OCI-LY1 (cell line): ENCODE data around the gene EPHA1.

ENCODE experiments used
- CTCF ChIP-seq: fragments of 200-600 bp; sonication (generic), shearing (Covaris generic); IDR thresholded peaks from 2 replicates; pipeline ENCODE4 v1.5.1; 2017; ENCODE audit warnings: mild to moderate bottlenecking, antibody characterized with exemption, low read length, moderate library complexity, mixed read lengths
- EZH2 ChIP-seq: fragments of 200-600 bp; sonication (generic), shearing (Covaris generic); IDR thresholded peaks from 2 replicates; pipeline ENCODE4 v1.8.0; 2017; ENCODE audit warnings: borderline replicate concordance, mixed run types, mild to moderate bottlenecking, antibody characterized with exemption, low read length, moderate library complexity, mixed read lengths

GRCh38 chr7:143456992-143457793 is 48.5 kb upstream of the EPHA1 start:
- no peak for TF ChIP-seq CTCF
- TF ChIP-seq EZH2: no peak
